Renal cortex interstitium (tissue), 15 donors: ENCODE results near the gene ESRP2. TPM values are rescaled to one million over a fixed set of nuclear protein-coding genes. Genes with fewer than 3 reads are reported as not detected.

Experiments
- DNase-seq, 11 donors: peaks; one replicate each; pipeline ENCODE4 v3.0.0-alpha.2; 2013; ENCODE audit warnings: low read depth in 9 of 11, low spot score in 4 of 11; ENCODE audit errors: extremely low read depth in 1 of 11
- long read RNA-seq, 16 experiments: transcript quantifications; one replicate each; lab custom pipeline, GENCODE V29; 2026
- polyA plus RNA-seq, 3 donors: library from polyadenylated mRNA; unstranded; fragments of 120-200 nt; gene quantifications; one replicate each; pipeline ENCODE4 v1.2.1, GENCODE V29; 2013; ENCODE audit not compliant: insufficient read length in 3 of 3

ESRP2 gene
- 10 to 100 TPM; 23.0 to 40.0 (median 27.1) TPM for polyA plus RNA-seq
- long read RNA-seq, donor 1, partial matches to known transcripts, result 0 of 2 reads
- long read RNA-seq, donor 1, other reads (novel, unspliced or antisense), result 0 of 2 reads
- long read RNA-seq, donor 2, partial matches to known transcripts, result 0 of 2 reads
- long read RNA-seq, donor 2, other reads (novel, unspliced or antisense), result 0 of 2 reads
- long read RNA-seq, donor 3, partial matches to known transcripts, result 0 of 2 reads
- long read RNA-seq, donor 3, other reads (novel, unspliced or antisense), result 0 of 2 reads
- long read RNA-seq, donor 4, partial matches to known transcripts, result 0 of 2 reads
- long read RNA-seq, donor 4, other reads (novel, unspliced or antisense), result 0 of 2 reads
- long read RNA-seq, donor 5, result 0 reads
- long read RNA-seq, donor 6, partial matches to known transcripts, result 0 of 1 reads
- long read RNA-seq, donor 6, other reads (novel, unspliced or antisense), result 0 of 1 reads
- long read RNA-seq, donor 7, partial matches to known transcripts, result 0 of 3 reads
- long read RNA-seq, donor 7, other reads (novel, unspliced or antisense), result 0 of 3 reads
- long read RNA-seq, donor 8, result 0 reads
- long read RNA-seq, donor 9, result 0 reads
- long read RNA-seq, donor 10, partial matches to known transcripts, result 5 of 5 reads
- long read RNA-seq, donor 10, other reads (novel, unspliced or antisense), result 0 of 5 reads
- long read RNA-seq, donor 11, partial matches to known transcripts, result 0 of 1 reads
- long read RNA-seq, donor 11, other reads (novel, unspliced or antisense), result 0 of 1 reads
- long read RNA-seq, donor 12, partial matches to known transcripts, result 0 of 2 reads
- long read RNA-seq, donor 12, other reads (novel, unspliced or antisense), result 0 of 2 reads
- long read RNA-seq, donor 13, result 0 reads
- long read RNA-seq, donor 14, result 0 reads
- long read RNA-seq, donor 15, partial matches to known transcripts, result 0 of 4 reads
- long read RNA-seq, donor 15, other reads (novel, unspliced or antisense), result 0 of 4 reads
- long read RNA-seq, donor 16, transcript ESRP2-202 (15 exons, 3,793 nt), result major isoform, 5 of 12 reads
- long read RNA-seq, donor 16, partial matches to known transcripts, result 5 of 12 reads
- long read RNA-seq, donor 16, other reads (novel, unspliced or antisense), result 0 of 12 reads

- DNase-seq, result no peak
Observed at GRCh38 chr16:68235887-68236136, at the start of gene ESRP2. Gene ESRP2 (minus strand): TSS chr16:68236127. CDS start chr16:68236045, 82 bp downstream.

GRCh38 chr16:68285683-68286082 is 49.8 kb upstream of the ESRP2 start:
- no peak for DNase-seq

GRCh38 chr16:68284847-68285246 is 48.9 kb upstream of the ESRP2 start:
- DNase-seq, result no peak

GRCh38 chr16:68283801-68284598 is 48.1 kb upstream of the ESRP2 start:
- no peak for DNase-seq

- DNase-seq, result no peak
Observed at GRCh38 chr16:68283346-68283745, 47.4 kb upstream of the ESRP2 start.

GRCh38 chr16:68282064-68282452 is 46.1 kb upstream of the ESRP2 start:
- no peak for DNase-seq

- no peak for DNase-seq
Observed at GRCh38 chr16:68281368-68282063, 45.6 kb upstream of the ESRP2 start.

- DNase-seq, result no peak
Observed at GRCh38 chr16:68279726-68280558, 44.0 kb upstream of the ESRP2 start.

GRCh38 chr16:68276223-68276622 is 40.3 kb upstream of the ESRP2 start:
- no peak for DNase-seq

GRCh38 chr16:68275611-68276191 is 39.8 kb upstream of the ESRP2 start:
- no peak for DNase-seq

- DNase-seq, result no peak
Observed at GRCh38 chr16:68274441-68274840, 38.5 kb upstream of the ESRP2 start.

GRCh38 chr16:68273896-68274295 is 38.0 kb upstream of the ESRP2 start:
- no peak for DNase-seq

GRCh38 chr16:68273459-68273858 is 37.5 kb upstream of the ESRP2 start:
- DNase-seq, result no peak

- DNase-seq, result no peak
Observed at GRCh38 chr16:68272507-68273209, 36.7 kb upstream of the ESRP2 start.

GRCh38 chr16:68270353-68270752 is 34.4 kb upstream of the ESRP2 start:
- no peak for DNase-seq

- DNase-seq, result no peak
Observed at GRCh38 chr16:68269793-68270192, 33.9 kb upstream of the ESRP2 start.
